Tibial nerve (tissue), 4 donors: Measurements from ENCODE around the gene ZNF609.
A peak's percentile ranks its signal among the peaks of the same experiment; 100 is the strongest.
"Not testable (repeated sequence)": the region's sequence is repeated elsewhere in the genome, so short reads cannot be mapped to it uniquely, and the experiment has no call there.

Experiments
- CTCF ChIP-seq, 5 experiments: fragments of 200-600 bp in 3 of 5; fragments of 450-650 bp in 2 of 5; sonication (generic) in 3 of 5; IDR thresholded peaks; one replicate each; pipeline ENCODE4 v1.5.1; 2016 to 2019; ENCODE audit warnings: antibody characterized with exemption in 5 of 5, mild to moderate bottlenecking in 3 of 5, moderate library complexity in 2 of 5
- EP300 ChIP-seq, 2 donors: sonication (generic); formaldehyde crosslinking; IDR thresholded peaks; one replicate each; pipeline ENCODE4 v1.6.1; 2017; ENCODE audit warnings: antibody characterized with exemption in 2 of 2, mild to moderate bottlenecking in 1 of 2
- POLR2A ChIP-seq, 2 donors: fragments of 450-650 bp; IDR thresholded peaks; one replicate each; pipeline ENCODE4 v1.6.1; 2017; ENCODE audit warnings: antibody characterized with exemption in 2 of 2, mild to moderate bottlenecking in 2 of 2, moderate library complexity in 2 of 2

- not testable (repeated sequence) for TF ChIP-seq CTCF, POLR2A (IDR thresholded peaks at IDR 0.05)
- peak in 1 of 2 donors; percentile 18 for TF ChIP-seq EP300 (IDR thresholded peaks at IDR 0.05)
Observed at GRCh38 chr15:64639744-64640143, 179.4 kb downstream of the ZNF609 start.
